ENCODE data around the gene ERAL1.
A peak's percentile ranks its signal among the peaks of the same experiment; 100 is the strongest.
"Not testable (repeated sequence)": the region's sequence is repeated elsewhere in the genome, so short reads cannot be mapped to it uniquely, and the experiment has no call there.

The ERAL1 gene

DNA sequence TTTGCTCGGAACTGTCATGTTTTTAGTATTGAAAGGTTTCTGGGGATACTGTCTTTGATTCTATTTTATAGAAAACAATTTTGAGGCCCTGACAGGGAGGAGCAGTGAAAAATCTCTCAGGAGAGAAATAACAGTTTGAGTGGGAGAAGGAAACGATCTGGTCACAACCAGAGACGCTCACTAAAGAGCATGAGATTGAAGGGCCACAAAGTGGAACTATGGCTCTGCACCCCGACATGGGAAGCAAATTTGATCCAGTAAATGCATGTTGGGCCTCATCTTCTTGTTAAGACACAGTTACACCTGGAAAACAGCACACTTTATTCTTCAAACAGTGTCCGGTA is 492 bp downstream of the ERAL1 start:
- DNase-seq = no peak

DNA sequence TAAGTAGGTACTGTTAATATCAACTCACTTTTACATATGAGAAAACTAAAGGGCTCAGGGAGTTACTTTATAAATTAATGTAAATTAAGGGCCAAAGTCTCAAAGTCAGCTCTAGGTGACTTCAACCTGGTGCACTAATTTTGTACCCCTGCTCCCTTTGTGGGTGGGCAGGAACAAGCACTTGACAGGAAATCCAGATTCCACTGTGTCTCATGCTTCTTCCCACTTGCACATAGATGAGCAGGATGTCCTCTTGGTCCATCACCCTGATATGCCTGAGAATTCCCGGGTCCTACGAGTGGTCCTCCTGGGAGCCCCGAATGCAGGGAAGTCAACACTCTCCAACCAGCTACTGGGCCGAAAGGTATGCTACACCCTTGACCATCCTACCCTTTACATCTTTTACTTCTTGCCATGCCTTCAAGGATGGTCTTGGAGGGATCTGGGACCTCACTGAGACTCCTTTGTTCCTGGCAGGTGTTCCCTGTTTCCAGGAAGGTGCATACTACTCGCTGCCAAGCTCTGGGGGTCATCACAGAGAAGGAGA is 1.3 kb downstream of the ERAL1 start:
- DNase-seq = no peak

DNA sequence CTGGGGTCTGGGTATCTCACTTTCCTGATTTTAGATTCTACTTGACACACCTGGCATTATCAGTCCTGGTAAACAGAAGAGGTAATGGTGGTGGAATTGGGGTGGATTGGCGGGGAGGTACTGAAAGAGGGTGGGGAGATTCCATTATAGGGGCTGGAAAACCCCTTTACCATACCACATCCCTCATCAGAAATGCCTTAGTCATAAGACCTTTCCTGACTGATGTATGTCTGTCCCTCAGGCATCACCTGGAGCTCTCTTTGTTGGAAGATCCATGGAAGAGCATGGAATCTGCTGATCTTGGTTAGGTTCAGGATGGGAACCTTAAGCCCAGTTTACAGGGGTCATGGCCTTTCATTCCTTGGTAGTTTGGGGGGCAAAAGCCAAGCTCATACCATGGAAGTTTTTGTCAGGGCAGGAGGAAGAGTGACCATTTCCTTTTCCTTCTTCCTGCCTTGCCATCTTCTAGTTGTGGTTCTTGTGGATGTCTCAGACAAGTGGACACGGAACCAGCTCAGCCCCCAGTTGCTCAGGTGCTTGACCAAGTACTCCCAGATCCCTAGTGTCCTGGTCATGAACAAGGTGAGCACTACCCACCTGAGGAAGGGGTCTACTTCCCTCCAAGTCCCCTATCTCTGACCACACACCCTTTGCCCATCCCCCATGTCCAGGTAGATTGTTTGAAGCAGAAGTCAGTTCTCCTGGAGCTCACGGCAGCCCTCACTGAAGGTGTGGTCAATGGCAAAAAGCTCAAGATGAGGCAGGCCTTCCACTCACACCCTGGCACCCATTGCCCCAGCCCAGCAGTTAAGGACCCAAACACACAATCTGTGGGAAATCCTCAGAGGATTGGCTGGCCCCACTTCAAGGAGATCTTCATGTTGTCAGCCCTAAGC is 3.3 kb downstream of the ERAL1 start:
- no peak for DNase-seq

DNA sequence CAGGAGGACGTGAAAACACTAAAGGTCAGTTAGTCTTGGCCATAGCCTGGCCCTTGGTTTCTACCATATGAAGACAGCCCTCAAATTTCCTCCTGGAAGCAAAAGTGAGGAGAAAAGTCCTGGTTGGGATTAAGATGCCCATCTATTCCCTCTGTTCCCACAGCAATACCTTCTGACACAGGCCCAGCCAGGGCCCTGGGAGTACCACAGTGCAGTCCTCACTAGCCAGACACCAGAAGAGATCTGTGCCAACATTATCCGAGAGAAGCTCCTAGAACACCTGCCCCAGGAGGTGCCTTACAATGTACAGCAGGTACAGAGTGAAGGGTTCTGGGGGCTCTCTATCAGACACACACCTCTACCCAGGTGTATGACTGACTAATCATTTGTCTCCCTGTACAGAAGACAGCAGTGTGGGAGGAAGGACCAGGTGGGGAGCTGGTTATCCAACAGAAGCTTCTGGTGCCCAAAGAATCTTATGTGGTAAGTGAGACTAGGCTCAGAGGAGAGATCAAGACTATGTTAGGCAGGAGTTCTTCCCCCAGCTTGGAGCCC is 4.1 kb downstream of the ERAL1 start:
- DNase-seq = no peak

DNA sequence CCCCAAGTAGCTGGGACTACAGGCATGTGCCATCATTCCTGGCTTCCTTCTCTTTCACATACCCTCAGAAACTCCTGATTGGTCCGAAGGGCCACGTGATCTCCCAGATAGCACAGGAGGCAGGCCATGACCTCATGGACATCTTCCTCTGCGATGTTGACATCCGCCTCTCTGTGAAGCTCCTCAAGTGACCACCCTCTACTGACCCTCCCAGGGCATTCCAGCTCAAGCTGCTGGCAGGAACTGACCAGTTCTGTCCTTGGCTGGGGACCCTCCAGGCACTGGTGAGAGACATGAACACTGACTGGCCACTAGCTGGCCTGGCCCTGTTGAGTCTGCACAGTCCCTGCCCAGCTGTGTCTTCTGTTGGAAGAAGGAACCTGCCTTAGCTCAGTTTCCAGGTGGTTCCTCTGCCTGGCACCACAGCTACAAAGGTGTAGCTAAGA is 5.6 kb downstream of the ERAL1 start:
- DNase-seq = no peak

DNA sequence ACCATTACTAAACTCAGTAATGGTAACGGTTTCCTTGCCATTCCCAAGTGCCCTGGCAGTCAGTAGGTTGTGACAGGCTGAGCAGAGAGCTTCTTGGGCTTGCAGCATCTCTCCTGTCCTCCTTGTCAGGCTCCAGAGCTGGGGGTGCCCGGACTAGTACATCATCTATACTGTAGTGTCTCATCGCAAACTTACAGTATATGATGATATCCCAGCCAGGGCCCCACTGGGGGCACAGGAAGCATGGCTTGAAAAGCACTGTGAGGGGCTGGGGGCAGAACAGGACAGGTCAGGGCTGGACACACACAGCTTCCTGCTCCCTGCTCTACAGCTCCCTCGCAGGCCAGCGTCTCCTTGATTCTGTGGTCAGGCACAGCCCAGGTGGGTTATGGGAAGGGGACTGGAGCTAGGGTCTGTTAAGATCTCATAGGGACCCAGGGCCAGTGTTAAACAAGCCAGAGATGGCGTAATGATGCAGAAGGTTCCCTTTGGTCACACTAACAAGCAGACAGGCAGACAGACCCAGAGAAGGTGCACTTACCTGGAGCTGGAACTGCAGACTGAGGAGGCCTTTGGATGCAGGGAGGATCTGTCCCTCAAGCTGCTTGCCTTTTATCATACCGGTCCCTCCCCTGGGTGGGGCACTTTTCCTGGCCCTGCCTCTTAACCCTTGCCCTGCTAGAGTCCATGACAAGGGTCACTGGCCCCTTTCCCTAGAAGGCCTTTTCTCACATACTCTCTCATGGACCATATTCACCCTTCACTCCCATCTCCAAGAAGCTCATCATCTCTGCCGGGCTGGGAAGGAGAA is 6.8 kb downstream of the ERAL1 start:
- DNase-seq = no peak

DNA sequence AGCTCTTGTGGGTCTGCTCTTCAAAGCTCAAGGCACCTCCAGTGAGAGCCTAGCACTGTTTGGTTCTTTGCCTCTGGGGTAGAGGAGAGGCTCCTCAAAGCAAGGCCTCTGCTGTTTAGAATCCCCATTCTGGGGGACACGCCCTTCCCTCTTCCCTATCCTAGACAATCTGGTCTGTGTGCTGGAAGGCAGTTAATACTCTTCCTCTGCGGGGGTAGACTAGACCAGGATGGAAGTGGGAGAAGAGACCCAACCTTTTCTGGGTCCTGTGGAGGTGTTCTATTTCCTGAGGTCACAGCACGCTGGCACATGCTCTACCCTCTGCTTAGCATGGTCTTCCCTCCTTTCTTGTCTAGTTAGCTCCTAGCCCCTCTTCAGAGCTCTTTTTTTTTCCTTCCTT is 7.7 kb downstream of the ERAL1 start:
- no peak for DNase-seq

DNA sequence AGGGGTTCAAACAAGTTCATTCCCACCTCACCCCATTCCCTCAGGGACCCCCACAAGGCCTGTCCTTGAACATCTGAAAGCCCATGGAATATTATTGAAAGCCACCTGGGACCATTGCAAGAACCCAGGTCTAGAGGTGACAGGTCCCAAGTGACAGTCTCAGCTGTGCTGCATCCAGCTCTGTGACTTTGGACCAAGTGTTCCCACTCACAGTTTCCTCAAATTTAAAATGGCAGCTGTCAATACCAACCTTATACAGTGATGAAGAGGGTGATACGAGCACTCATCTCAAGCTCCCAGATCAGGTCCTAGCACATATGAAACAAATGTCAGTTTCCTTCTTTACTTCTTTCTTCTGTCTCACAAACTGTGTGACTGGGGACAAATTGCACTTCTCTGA is 9.1 kb downstream of the ERAL1 start:
- no peak for DNase-seq

DNA sequence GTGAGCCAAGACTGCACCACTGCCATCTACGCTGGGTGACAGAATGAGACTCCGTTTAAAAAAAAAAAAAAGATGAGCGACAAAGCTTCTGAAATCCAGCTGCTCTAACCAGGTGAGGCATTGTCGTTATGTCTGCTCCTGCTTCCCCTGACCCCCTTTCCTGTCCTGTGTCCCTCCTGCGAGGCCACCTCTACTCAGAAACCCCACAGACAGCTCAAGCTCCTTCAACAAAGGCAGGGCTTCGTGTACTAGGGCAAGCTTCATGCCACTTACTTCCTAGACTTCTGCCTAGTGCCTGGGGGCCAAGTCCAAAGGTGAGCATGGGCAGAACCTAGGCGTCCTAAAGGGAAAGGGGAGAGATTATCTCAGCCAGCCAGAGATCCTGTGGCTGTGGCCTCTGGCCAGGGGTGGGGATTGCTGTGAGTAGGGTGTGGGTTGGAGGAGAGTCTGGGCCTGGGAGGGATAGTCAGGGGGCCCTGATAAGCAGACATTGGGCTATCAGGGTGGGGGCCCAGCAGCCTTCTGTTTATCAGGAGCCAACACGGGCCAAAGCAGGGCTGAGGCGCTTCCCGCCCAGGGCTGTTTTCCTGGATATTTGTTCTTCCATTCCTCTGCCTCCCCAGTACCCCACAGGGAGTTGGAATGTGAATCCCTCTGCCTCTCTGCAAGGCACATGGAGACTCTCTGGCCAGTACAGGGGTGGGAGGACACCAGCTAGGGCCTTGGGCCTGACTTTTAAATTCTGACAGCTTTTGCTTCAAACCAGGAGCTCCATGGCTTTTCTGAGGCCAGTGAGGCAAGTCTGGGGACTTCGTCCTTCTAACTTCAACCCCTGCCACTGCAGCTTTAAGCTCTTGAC is 10.4 kb downstream of the ERAL1 start:
- DNase-seq = no peak

DNA sequence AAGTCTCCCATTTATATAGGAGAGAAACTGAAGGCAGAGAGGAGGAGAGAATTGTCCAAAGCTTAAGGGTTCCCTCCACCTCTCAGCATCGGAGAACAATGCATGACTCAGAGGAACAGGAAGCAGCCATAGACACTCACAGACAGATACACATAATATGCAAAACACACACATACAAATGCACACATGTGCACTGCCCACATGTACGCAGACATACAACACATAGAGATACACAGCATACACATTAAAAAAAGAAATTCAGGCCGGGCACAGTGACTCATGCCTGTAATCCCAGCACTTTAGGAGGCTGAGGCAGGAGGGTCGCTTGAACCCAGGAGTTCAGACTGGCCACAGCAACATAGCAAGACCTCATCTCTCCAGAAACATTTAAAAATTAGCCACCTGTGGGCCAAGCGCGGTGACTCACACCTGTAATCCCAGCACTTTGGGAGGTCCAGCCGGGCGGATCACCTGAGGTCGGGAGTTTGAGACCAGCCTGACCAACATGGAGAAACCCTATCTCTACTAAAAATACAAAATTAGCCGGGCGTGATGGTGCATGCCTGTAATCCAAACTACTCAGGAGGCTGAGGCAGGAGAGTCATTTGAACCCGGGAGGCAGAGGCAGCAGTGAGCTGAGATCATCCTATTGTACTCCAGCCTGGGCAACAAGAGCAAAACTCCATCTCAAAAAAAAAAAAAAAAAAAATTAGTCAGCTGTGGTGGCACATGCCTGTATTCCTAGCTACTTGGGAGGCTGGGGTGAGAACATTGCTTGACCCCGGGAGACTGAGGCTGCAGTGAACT is 11.3 kb downstream of the ERAL1 start:
- DNase-seq = no peak

DNA sequence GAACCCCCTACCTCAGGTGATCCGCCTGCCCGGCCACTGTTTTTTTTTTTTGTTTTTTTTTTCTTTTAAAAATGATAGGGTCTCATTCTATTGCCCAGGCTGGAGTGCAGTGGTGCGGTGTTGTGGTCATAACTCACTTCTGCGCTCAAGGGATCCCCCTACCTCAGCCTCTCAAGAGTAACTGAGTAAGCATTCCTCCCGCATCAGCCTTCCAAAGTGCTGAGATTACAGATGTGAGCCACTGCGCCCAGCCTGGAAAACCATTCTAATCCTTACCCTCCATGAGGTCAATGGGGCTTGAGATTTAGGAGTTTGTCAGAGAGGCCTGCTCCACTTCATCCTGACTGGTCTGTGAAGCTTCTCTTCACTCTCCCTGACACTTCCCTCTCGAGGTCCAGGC is 12.5 kb downstream of the ERAL1 start:
- no peak for DNase-seq

DNA sequence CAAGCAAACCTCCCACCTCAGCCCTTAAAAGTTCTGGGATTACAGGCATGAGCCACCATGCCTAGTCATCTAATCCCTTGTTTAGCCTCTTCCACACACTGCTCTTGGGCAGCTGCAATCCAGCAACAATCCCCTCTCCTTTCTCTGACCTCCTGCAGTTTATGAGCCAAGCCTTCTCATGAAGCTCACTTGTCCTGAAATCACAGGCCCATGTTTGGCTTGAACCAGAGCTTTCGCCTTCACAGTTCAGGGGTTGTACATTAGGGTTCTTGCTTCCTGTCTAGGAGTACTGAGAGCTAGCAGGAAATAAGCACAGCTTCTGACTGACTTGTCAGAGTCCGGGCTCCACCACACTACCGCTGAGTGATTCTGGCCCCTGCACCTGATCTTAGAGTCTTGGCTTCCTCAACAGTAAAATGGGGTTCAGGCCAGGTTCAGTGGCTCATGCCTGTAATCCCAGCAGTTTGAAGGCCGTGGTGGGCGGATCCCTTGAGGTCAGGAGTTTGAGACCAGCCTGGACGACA is 16.3 kb downstream of the ERAL1 start:
- peak; percentile 38 for DNase-seq

DNA sequence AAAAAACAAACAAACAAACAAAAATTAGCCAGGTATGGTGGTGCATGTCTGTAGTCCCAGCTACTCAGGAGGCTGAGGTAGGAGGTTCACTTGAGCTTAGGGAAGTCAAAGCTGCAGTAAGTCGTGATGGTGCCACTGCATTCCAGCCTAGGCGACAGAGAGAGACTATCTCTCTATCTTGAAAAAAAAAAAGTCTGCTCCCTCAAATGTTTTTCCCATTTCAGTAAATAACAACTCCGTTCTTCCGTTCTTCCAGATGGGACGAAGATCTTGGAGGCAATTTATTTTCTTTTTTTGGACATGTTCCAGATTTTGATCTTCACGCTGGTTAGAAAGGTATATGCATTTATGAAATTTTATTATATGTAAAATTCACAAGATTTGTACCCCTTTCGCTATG is 19.0 kb downstream of the ERAL1 start:
- no peak for DNase-seq

DNA sequence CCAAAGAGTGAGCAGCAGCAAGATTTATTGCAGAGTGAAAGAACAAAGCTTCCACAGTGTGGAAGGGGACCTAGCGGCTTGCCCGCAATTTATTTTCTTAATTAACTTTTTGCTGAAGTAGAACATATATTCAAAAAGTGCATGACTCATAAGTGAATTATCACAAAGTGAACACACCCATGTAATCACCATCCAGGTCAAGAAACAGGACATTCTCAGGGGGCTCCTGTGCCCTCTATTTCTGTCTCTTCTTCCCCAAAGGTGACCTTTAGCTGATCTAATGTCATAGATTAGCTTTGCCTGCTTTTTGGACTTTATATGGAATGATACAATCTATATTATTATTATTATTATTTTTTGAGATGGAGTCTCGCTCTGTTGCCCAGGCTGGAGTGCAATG is 19.9 kb downstream of the ERAL1 start:
- DNase-seq = no peak

DNA sequence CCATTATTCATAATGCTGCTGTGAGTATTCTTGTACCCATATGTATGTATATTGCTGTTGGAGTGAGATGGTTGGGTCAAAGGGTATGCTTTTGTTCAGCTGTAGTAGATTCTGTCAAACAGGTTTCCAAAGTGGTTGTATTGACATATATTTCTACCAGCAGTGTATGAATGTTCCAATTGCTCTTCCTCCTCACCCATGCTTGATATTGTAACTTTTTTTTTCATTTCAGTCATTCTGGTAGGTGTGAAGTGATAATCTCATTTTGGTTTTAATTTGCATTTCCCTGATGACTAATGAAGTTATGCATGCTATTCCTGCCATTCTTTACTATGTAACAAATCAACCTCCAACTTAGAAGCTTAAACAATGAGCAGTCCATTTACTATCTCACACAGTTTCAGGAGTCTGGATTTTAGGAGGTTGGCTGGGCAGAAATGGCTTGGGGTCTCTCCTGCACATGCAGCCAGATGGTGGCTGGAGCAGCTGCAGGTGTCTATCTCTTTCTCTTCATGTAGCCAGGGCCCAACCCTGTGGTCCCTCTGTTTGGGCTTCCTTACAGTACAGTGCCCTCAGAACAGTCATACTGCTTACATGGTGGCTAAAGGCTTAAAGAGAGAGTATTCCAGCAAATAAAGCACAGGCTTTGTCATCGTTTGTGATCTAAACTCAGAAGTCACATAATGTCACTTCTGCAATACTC is 21.2 kb downstream of the ERAL1 start:
- DNase-seq = no peak

DNA sequence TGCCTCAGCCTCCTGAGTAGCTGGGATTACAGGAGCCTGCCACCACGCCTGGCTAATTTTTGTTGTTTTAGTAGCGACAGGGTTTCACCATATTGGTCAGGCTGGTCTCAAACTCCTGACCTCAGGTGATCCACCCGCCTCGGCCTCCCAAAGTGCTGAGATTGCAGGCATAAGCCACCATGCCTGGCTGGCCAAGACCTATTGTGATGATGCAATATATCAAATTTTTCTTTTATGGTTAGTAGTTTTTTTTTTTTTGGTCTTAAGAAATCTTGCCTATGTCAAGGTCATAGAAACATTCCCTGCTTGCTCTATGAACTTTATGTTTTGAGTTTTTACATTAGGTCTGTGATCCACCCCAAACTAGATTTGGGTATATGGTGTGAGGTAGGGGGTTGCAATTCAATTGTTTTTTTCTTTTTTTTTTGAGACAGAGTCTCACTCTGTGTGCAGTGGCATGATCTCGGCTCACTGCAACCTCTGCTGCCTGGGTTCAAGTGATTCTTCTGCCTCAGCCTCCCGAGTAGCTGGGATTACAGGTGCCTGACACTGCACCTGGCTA is 22.4 kb downstream of the ERAL1 start:
- DNase-seq = not testable (repeated sequence)

DNA sequence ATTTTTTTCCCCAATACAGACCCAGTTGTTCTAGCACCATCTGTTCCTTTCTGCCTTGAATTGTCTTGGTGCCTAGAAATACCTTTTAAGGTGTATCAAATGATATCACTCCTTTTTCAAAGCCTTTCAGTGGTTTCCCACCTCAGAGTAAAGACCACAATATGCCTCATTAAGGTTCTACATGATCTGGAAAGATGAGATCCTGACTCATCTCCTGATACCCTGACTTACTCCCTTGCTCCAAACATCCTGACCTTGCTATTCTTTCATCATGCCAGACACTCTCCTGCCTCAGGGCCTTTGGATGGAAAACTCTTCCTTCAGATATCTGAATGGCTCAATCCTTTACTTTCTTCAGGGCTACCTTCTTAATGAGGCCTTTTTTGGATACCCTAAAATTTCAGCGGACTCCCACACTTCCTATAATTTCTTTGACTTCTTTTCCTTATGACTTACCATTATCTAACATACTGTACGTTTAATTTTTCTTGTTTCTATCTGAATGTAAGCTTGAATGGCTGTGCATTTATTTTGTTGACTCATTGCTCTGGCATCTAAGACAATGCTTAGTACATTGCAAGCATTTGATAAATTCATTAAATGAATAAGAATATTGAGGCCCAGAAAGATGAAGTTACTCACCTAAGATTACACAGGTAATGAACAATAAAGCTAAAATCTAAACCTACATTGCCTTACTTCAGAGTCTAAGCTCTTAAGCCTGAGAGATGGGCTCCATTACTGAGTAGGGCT is 23.5 kb downstream of the ERAL1 start:
- DNase-seq = no peak

DNA sequence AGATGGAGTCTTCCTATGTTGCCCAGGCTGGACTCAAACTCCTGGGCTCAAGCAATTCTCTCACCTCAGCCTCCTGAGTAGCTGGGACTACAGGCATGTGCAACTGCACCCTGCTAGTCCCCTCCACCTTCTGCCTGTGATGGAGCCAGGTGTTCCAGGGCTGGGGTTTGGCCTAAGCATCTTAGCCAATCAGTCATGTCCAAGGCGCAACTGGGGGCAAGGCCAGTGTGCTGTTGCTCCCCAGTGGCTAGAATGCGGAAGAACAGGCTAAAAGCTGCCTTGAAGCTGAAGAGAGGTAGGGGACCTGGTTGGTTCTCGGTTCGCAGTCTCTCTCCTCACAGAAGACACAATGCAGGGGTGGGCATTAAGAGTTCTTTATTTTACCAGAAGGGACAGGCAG is 24.2 kb downstream of the ERAL1 start:
- no peak for DNase-seq

DNA sequence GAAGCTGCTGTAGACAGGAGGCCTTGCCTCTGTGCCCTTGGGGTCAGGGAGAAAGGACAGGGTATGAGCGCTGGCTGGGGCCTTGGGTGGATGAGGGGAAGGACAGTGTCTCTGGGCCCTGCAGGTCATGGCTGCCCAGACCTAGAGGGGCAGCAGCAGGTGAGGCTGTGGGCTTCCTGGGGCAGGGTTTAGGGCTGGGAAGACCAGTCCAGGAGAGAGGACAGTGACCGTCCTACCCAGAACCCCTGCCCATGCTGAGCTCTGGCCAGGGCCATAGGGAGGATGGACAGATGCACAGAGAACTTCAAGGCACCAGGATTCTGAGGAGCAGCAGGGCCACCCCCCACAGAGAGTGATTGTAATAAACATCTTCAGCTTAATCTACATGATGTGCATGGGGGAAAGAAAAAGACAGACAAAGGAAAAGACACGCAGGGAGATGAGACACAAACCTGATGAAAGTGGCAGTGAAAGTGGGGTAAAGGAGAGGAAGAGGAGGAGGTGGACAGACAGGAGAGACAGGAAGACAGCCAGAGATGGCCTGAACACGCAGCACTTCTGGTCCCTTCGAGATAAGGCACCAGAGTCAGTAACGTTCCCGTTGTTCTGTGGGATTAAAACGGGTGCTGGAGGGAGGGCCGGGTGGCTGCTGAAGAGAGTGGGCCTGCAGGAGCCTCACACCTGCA is 25.2 kb downstream of the ERAL1 start:
- no peak for DNase-seq

Data from CD4-positive, alpha-beta T cell treated with Interleukin-15 for 1 hour (primary cell).